GM19372 (cell line): Measurements from ENCODE around the gene ATP9B.

Experiments
- ATAC-seq: cut with Tn5 transposase; IDR thresholded peaks from one replicate; pipeline ENCODE4 v1.9.1; 2021; ENCODE audit warnings: mild to moderate bottlenecking, low read depth, moderate library complexity; ENCODE audit not compliant: unreplicated experiment

The ATP9B gene

DNA sequence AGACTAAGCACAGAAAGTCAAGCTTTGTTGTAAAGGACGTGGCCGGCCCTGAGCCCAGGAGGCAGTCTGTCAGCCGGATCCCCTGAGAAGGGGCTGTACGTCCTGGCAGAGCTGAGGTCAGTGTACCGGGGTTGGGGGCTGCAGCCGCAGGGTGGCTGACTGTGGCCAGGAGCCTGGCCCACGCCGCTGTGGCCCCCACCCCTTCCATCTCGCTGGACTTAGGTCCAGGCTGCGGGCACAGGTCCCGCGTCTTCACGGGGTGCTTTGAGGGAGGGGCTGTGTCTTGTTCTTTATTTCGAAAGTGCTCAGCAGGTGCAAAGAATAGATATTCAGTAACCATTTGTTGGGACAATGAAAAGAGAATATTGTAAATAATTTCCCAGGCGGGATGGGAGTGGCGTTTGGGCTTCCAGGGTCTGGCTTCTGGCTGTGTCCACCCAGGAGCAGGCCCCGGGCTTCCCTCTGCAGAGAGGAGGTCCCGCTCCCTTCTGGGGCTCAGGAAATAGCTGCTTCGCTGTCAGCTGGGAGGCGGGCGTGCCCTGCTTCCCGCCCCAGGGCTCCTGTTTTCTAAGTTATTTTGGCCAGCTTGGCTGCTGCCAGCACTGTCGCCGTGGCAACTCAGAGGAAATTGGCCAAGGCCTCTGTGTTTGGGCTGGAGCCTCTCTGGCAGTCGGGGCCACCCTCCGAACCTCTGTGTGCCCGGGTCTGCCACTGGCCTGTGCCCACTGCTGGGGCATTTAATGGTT is 334.0 kb downstream of the ATP9B start:
- ATAC-seq, result no peak

GRCh38 chr18:79403723-79404566 is 334.8 kb downstream of the ATP9B start:
- ATAC-seq, result no peak

- ATAC-seq, result no peak
Observed at GRCh38 chr18:79404567-79404910, 335.3 kb downstream of the ATP9B start.

- ATAC-seq, result no peak
Observed at GRCh38 chr18:79405019-79405780, 336.0 kb downstream of the ATP9B start.

DNA sequence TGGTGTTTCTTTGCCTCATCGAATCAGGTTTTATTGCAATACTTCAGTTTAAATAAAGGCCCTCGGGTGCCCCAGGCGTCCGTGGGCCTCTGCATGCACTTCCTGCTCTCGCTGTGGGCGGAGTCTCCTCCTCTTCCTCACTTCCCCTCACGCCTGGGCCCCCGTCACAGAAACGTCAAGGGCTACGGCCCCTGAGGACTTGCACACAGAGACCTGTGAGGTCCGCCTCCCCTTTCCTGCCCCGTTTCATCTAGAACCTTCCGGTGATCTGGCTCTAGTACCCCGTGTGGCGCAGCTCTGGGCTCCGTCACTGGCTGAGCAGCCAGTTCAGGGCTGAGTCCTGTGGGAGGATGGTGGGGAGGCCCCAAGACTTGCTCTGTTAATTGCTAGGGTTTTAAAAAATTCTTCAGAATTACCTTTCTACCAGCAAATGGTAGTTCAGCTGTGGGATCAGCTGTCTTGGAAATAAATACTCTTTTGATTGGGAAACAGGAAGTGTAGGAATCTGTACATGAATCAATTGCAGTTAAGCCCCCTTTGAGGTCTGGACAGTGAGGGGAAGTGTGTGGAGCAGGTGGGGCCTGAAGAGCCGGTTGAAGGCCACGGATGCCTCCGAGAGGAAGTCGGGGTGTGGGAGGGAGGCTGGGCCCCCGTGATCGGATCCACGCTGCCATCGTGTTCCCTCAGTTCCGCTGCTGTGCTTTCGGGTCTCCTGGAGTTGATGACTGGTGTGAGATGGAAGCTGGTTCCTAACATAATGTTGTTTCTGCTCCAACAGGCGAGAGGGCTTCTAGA is 336.8 kb downstream of the ATP9B start:
- ATAC-seq, result peak; percentile 63

DNA sequence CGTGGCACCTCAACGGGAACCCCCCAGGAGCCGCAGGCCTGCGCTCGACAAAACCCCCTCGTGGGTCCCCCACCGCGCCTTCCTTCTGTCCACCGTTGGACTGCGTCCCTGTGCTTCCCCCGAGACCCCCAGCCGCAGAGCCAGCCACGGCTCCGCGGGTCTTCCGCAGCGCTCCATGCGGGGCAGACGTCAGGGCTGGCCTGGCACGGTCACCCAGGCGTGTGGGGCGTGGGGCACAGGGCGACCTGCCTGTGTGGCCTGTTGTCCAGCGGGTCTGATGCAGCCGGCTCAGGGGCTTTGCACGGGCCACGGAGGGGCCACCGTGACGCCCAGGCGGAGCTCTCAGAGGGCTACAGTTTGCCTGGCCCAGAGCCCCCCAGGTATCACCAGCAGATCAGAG is 337.5 kb downstream of the ATP9B start:
- no peak for ATAC-seq

- ATAC-seq, result no peak
Observed at GRCh38 chr18:79409313-79409712, 340.1 kb downstream of the ATP9B start.

GRCh38 chr18:79410171-79410641 is 341.0 kb downstream of the ATP9B start:
- ATAC-seq, result no peak

- ATAC-seq, result no peak
Observed at GRCh38 chr18:79410731-79411613, 341.8 kb downstream of the ATP9B start.

DNA sequence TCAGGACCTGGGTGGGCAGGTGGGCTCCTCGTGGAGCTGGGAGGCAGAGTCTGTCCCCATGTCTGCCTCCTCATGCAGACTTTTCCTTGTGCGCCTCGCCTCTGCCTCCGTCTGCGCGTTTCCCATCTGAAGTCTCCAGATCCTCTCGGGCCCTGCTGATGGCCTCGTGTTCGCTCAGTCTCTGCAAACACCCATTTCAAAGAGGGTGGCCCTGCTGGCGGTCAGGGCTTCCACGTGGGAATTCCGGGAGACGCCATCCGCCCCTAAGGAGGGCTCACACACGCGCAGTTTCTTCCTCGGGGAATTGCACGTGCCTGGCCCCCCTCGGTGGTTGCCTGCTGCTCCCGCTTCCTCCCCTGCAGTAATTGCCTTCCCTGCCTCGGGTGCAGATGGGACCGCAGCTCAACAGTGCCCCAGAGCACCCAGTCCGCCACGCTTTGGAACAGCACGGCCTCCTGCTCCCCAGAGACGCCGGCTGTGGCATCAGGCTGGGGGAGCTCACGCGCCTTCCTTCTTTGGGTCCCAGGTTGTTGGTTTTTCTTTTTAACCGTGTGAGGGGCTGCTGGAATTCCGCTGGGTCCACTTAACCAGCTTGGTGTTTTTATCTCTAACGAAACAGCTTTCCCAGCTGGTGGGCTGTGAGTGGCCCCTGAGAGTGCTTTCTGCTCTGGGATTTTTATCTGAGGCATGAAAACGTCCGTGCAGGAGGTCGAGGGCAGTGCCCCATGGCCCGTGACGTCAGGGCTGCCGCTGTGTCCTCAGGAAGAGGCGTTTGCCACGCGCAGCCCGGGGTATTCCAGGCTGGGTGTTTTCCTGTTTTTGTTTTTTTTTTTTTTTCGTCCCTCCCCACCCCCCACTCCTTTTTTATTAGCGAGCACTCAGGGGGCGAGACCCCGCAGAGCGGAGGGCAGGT is 342.7 kb downstream of the ATP9B start:
- ATAC-seq, result no peak

GRCh38 chr18:79413025-79413424 is 343.8 kb downstream of the ATP9B start:
- no peak for ATAC-seq

- no peak for ATAC-seq
Observed at GRCh38 chr18:79413426-79413825, 344.2 kb downstream of the ATP9B start.

DNA sequence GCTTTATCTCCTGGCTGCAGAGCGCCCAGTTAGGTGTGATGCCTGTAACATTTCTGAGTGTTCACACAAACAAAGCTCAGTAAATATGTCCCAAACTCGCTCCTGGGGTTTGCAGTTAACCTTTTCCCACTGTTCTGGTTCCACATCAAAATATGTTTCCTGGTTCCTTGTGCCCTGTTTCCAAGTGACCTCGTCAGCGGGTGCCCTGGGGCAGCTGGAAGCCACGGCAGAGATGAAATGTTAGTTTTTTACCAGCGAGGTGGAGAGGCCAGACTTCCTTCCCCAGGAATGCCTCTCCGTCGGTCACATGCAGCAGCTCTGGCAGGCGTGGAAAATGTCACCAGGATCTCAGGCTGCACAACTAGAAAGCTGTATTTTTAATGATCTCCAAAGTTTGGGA is 344.7 kb downstream of the ATP9B start:
- no peak for ATAC-seq

- no peak for ATAC-seq
Observed at GRCh38 chr18:79416022-79416676, 347.0 kb downstream of the ATP9B start.

DNA sequence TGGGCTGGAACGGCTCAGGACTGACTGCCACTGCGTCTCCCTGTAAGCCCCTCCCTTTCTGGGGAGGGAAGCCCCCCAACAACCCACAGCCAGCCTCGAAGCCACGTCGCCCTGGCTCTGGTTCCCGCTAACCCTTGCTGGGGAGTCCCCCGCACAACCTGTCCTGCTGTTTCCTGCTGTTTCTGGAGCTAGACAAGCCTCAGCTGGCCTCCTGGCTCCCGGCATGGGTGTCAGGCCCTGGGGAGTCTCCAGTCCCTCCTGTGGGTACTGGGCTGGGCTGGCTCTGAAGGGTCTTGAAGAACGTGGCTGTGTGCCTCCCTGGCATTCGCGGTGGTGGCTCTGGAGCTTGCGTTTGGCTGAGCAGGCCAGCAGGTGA is 347.5 kb downstream of the ATP9B start:
- no peak for ATAC-seq

- no peak for ATAC-seq
Observed at GRCh38 chr18:79418236-79418635, 349.0 kb downstream of the ATP9B start.

- ATAC-seq, result no peak
Observed at GRCh38 chr18:79418642-79419041, 349.4 kb downstream of the ATP9B start.
